ENCODE data around the gene CD109.
A peak's percentile ranks its signal among the peaks of the same experiment; 100 is the strongest.

The CD109 gene

GRCh38 chr6:73728548-73729205, 32.7 kb downstream of the CD109 start:
- no peak for DNase-seq

- DNase-seq = no peak
Observed at GRCh38 chr6:73731285-73731684, 35.3 kb downstream of the CD109 start.

GRCh38 chr6:73732845-73733675, 37.1 kb downstream of the CD109 start:
- DNase-seq = peak; percentile 72

GRCh38 chr6:73733791-73734190, 37.8 kb downstream of the CD109 start:
- DNase-seq = no peak

GRCh38 chr6:73734832-73735453, 38.9 kb downstream of the CD109 start:
- no peak for DNase-seq

- no peak for DNase-seq
Observed at GRCh38 chr6:73738367-73739028, 42.5 kb downstream of the CD109 start.

GRCh38 chr6:73739096-73739495, 43.1 kb downstream of the CD109 start:
- DNase-seq = peak; percentile 74

GRCh38 chr6:73742433-73742832, 46.4 kb downstream of the CD109 start:
- DNase-seq = no peak

GRCh38 chr6:73743081-73743480, 47.1 kb downstream of the CD109 start:
- DNase-seq = no peak

- no peak for DNase-seq
Observed at GRCh38 chr6:73743556-73743955, 47.6 kb downstream of the CD109 start.

- DNase-seq = peak; percentile 46
Observed at GRCh38 chr6:73746787-73747186, 50.8 kb downstream of the CD109 start.

- no peak for DNase-seq
Observed at GRCh38 chr6:73747289-73747688, 51.3 kb downstream of the CD109 start.

GRCh38 chr6:73752943-73753342, 56.9 kb downstream of the CD109 start:
- DNase-seq = no peak

GRCh38 chr6:73766040-73766439, 70.0 kb downstream of the CD109 start:
- no peak for DNase-seq

GRCh38 chr6:73768558-73768957, 72.6 kb downstream of the CD109 start:
- no peak for DNase-seq

- DNase-seq = no peak
Observed at GRCh38 chr6:73769976-73770375, 74.0 kb downstream of the CD109 start.

GRCh38 chr6:73774311-73774774, 78.3 kb downstream of the CD109 start:
- DNase-seq = peak; percentile 99

GRCh38 chr6:73779943-73780342, 83.9 kb downstream of the CD109 start:
- DNase-seq = no peak

- DNase-seq = no peak
Observed at GRCh38 chr6:73782911-73783310, 86.9 kb downstream of the CD109 start.

GRCh38 chr6:73784726-73785505, 88.9 kb downstream of the CD109 start:
- DNase-seq = no peak

GRCh38 chr6:73790574-73790973, 94.6 kb downstream of the CD109 start:
- DNase-seq = no peak

GRCh38 chr6:73791336-73791735, 95.3 kb downstream of the CD109 start:
- no peak for DNase-seq
